ENCODE measurements around the gene SELENOH.
"Not testable (repeated sequence)": the region's sequence is repeated elsewhere in the genome, so short reads cannot be mapped to it uniquely, and the experiment has no call there.

GRCh38 chr11:57716726-57717125 lies 24.6 kb upstream of the SELENOH start:
- not testable (repeated sequence) for TF ChIP-seq SP4 (IDR thresholded peaks at IDR 0.05; ENCODE audit: low read length); JUN (IDR thresholded peaks at IDR 0.05; ENCODE audit: low read depth, low read length); TAF1 (IDR thresholded peaks at IDR 0.05; ENCODE audit: low read depth, low read length); FOSL1 (IDR thresholded peaks at IDR 0.05; ENCODE audit: insufficient read depth, low read depth, low read length); POLR2AphosphoS5 (IDR thresholded peaks at IDR 0.05; ENCODE audit: low read depth, low read length); POLR2A (IDR thresholded peaks at IDR 0.05; ENCODE audit: control extremely low read depth in 1 of 2, low read depth in 2 of 2, low read length in 2 of 2); ASH2L (IDR thresholded peaks at IDR 0.05; ENCODE audit: low read length); EP300 (IDR thresholded peaks at IDR 0.05; ENCODE audit: borderline replicate concordance in 1 of 2, low read depth in 2 of 2, low read length in 2 of 2)
- TF ChIP-seq, protein P1, sequence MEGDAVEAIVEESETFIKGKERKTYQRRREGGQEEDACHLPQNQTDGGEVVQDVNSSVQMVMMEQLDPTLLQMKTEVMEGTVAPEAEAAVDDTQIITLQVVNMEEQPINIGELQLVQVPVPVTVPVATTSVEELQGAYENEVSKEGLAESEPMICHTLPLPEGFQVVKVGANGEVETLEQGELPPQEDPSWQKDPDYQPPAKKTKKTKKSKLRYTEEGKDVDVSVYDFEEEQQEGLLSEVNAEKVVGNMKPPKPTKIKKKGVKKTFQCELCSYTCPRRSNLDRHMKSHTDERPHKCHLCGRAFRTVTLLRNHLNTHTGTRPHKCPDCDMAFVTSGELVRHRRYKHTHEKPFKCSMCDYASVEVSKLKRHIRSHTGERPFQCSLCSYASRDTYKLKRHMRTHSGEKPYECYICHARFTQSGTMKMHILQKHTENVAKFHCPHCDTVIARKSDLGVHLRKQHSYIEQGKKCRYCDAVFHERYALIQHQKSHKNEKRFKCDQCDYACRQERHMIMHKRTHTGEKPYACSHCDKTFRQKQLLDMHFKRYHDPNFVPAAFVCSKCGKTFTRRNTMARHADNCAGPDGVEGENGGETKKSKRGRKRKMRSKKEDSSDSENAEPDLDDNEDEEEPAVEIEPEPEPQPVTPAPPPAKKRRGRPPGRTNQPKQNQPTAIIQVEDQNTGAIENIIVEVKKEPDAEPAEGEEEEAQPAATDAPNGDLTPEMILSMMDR (IDR thresholded peaks at IDR 0.05; ENCODE audit: control extremely low read depth in 1 of 3, insufficient read depth in 1 of 3, low read depth in 1 of 3, low read length in 3 of 3) = not testable (repeated sequence)
